ENCODE measurements around the gene ANKH.
"Not testable (repeated sequence)": the region's sequence is repeated elsewhere in the genome, so short reads cannot be mapped to it uniquely, and the experiment has no call there.

Gene ANKH

DNA sequence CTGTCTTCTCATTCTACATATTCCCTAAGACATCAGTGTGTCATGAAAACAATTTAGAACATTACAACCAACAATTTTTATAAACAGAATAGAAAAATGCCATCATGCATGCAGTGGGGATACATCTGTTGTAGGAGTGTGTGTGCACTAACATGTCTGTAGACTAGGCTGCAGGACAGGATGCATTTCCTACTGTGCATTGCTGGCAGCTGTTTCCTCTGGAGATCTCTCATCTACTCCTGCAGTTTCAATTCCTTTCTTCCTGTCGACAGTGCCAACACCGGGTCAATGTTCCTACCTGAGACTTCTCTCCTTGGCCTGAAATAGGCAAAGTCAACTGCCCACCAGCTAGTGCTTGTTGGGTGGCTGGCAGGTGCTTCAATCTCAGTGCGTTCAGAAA lies 69.8 kb downstream of the ANKH start:
- Histone ChIP-seq H3K4me2 (ENCODE audit: low read depth, low read length, poor library complexity, severe bottlenecking) (peak overlapping the region; percentile 0), H3K9me3 (ENCODE audit: insufficient read depth, low read depth, low read length) (no peaks in the 10 kb centered on the region), H3K27me3 (ENCODE audit: insufficient read depth, low read length, poor library complexity, severe bottlenecking) (no peaks in the 10 kb centered on the region), H3K4me1 (ENCODE audit: insufficient read depth, low read length, poor library complexity, severe bottlenecking) (peaks cover 14% of the 10 kb centered on the region), H3K9ac (ENCODE audit: low read depth, low read length, poor library complexity, severe bottlenecking) (no peak overlapping the region), H3K36me3 (ENCODE audit: insufficient read depth, low read length) (peaks cover 4% of the 10 kb centered on the region; the same call in 1 of the 2 replicates), H4K20me1 (ENCODE audit: insufficient read depth, low read length, poor library complexity, severe bottlenecking) (peaks cover 6% of the 10 kb centered on the region), H3F3A (ENCODE audit: low read depth) (no peaks in the 10 kb centered on the region), H3K4me3 (ENCODE audit: low read length, poor library complexity, severe bottlenecking) (no peak overlapping the region), H3K9me2 (replicated peaks; ENCODE audit: low read depth, low read length) (no peaks in the 10 kb centered on the region), H3K79me2 (ENCODE audit: insufficient read depth, low read length) (peaks cover 15% of the 10 kb centered on the region; the same call in 1 of the 2 replicates), H2AFZ (ENCODE audit: low read length) (no peak overlapping the region)
- no peak for TF ChIP-seq EZH2phosphoT487 (IDR thresholded peaks at IDR 0.05; ENCODE audit: borderline replicate concordance)
- TF ChIP-seq CTCF (conservative IDR thresholded peaks at IDR 0.05; ENCODE audit: low read length) = no peak

DNA sequence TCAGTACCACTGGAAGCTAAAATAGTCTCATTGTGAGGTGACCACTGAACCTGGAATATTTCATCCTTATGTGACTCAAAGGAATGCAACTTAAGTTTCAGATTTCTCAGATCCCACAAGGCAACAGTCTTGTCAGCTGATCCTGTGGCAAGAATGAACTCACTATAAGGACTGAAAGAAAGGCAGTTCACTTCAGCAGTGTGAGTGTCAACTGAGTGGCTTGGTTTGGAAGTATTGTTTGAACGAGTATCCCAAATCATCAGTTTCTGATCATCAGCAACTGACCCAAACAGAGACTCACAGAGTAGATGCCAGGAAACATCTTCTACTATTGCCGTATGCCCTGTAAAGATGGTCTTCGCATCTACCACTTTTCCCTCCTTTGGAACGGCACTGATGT lies 74.2 kb downstream of the ANKH start:
- H3K9me3 ChIP-seq (ENCODE audit: insufficient read depth, low read depth, low read length); H3K9ac ChIP-seq (ENCODE audit: low read depth, low read length, poor library complexity, severe bottlenecking); H3K9me2 ChIP-seq (replicated peaks; ENCODE audit: low read depth, low read length); H3F3A ChIP-seq (ENCODE audit: low read depth); H3K36me3 ChIP-seq (ENCODE audit: insufficient read depth, low read length); H3K27me3 ChIP-seq (ENCODE audit: insufficient read depth, low read length, poor library complexity, severe bottlenecking); H2AFZ ChIP-seq (ENCODE audit: low read length); H3K4me2 ChIP-seq (ENCODE audit: low read depth, low read length, poor library complexity, severe bottlenecking); H3K79me2 ChIP-seq (ENCODE audit: insufficient read depth, low read length); H4K20me1 ChIP-seq (ENCODE audit: insufficient read depth, low read length, poor library complexity, severe bottlenecking); H3K4me3 ChIP-seq (ENCODE audit: low read length, poor library complexity, severe bottlenecking): not testable (repeated sequence)
- H3K4me1 ChIP-seq (ENCODE audit: insufficient read depth, low read length, poor library complexity, severe bottlenecking) = peaks cover 13% of the 10 kb centered on the region

- Histone ChIP-seq H4K20me1 (ENCODE audit: insufficient read depth, low read length, poor library complexity, severe bottlenecking) (no peaks in the 10 kb centered on the region), H3K9me2 (replicated peaks; ENCODE audit: low read depth, low read length) (no peaks in the 10 kb centered on the region), H3K4me2 (ENCODE audit: low read depth, low read length, poor library complexity, severe bottlenecking) (no peak overlapping the region), H3F3A (ENCODE audit: low read depth) (no peaks in the 10 kb centered on the region; the same call in 1 of the 2 replicates), H3K4me1 (ENCODE audit: insufficient read depth, low read length, poor library complexity, severe bottlenecking) (no peaks in the 10 kb centered on the region), H3K27me3 (ENCODE audit: insufficient read depth, low read length, poor library complexity, severe bottlenecking) (no peaks in the 10 kb centered on the region), H3K9me3 (ENCODE audit: insufficient read depth, low read depth, low read length) (no peaks in the 10 kb centered on the region), H3K36me3 (ENCODE audit: insufficient read depth, low read length) (no peaks in the 10 kb centered on the region), H3K4me3 (ENCODE audit: low read length, poor library complexity, severe bottlenecking) (no peak overlapping the region), H3K9ac (ENCODE audit: low read depth, low read length, poor library complexity, severe bottlenecking) (no peak overlapping the region), H3K79me2 (ENCODE audit: insufficient read depth, low read length) (0 out of 2 replicates have a peak, but pooled peaks cover 2% of the 10 kb centered on the region), H2AFZ (ENCODE audit: low read length) (no peak overlapping the region)
- TF ChIP-seq CTCF (conservative IDR thresholded peaks at IDR 0.05; ENCODE audit: low read length) (no peak), EZH2phosphoT487 (IDR thresholded peaks at IDR 0.05; ENCODE audit: borderline replicate concordance) (no peak)
These were observed 76.9 kb downstream of the ANKH start for GRCh38 chr5:14794583-14795230.

GRCh38 chr5:14793851-14794250 lies 77.7 kb downstream of the ANKH start:
- H3K36me3 ChIP-seq (ENCODE audit: insufficient read depth, low read length) = no peaks in the 10 kb centered on the region
- no peaks in the 10 kb centered on the region; the same call in 1 of the 2 replicates for H3F3A ChIP-seq (ENCODE audit: low read depth)
- H3K9me3 ChIP-seq (ENCODE audit: insufficient read depth, low read depth, low read length) = no peaks in the 10 kb centered on the region
- H3K9ac ChIP-seq (ENCODE audit: low read depth, low read length, poor library complexity, severe bottlenecking) = no peak overlapping the region
- no peak overlapping the region for H3K4me3 ChIP-seq (ENCODE audit: low read length, poor library complexity, severe bottlenecking)
- no peaks in the 10 kb centered on the region for H4K20me1 ChIP-seq (ENCODE audit: insufficient read depth, low read length, poor library complexity, severe bottlenecking)
- no peaks in the 10 kb centered on the region for H3K4me1 ChIP-seq (ENCODE audit: insufficient read depth, low read length, poor library complexity, severe bottlenecking)
- no peaks in the 10 kb centered on the region for H3K79me2 ChIP-seq (ENCODE audit: insufficient read depth, low read length)
- H3K4me2 ChIP-seq (ENCODE audit: low read depth, low read length, poor library complexity, severe bottlenecking) = no peak overlapping the region
- H2AFZ ChIP-seq (ENCODE audit: low read length) = no peak overlapping the region
- no peak for TF ChIP-seq EZH2phosphoT487 (IDR thresholded peaks at IDR 0.05; ENCODE audit: borderline replicate concordance)
- TF ChIP-seq CTCF (conservative IDR thresholded peaks at IDR 0.05; ENCODE audit: low read length) = no peak
- no peaks in the 10 kb centered on the region for H3K9me2 ChIP-seq (replicated peaks; ENCODE audit: low read depth, low read length)
- H3K27me3 ChIP-seq (ENCODE audit: insufficient read depth, low read length, poor library complexity, severe bottlenecking) = no peaks in the 10 kb centered on the region
